NCI-H774 (cell line): ENCODE results near the gene NBPF20.
"Not testable (repeated sequence)": the region's sequence is repeated elsewhere in the genome, so short reads cannot be mapped to it uniquely, and the experiment has no call there.

Experiments used
- DNase-seq: peaks from one replicate; lab custom pipeline; 2025; lab: John Stamatoyannopoulos, UW

Gene NBPF20

DNA sequence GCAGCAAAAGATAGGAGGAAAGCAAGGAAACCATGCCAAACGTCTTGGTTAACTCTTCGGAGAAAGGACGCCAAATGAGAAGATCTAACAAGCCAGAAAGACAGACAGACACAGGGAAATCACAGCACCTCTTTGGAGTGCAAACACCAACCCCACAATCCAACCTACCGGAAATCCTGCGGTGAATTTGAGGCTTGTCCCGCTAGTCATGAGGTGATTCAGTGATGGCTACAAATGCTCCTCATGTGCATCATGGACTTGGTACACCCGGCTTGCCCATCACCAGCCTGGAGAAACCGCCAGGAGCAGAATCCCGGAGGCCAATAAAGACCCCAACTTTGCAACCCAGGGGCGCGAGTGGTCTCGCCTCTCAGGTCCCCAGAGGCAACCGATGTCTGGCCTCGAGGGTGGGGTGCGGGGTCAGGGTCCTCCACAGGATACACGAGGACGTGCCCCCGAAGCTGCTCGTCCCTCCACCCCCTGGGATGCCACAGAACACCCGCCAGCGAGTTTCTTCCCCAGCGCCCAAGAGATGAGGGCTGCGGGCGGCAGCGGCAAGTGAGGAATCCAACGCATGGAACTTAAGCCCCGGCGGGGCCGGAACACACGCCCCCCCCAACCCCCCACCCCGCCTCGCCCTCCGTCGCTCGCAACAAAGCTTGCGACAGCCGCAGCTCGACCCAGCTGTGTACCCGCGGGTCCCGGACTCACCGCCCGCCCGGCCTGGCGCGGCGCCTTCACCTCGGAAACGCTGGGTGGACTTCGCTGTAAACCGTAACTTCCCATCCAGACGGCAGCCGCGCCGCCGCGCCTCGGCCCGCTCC is 579 bp downstream of the NBPF20 start:
- DNase-seq, result not testable (repeated sequence)

- not testable (repeated sequence) for DNase-seq
Observed at GRCh38 chr1:145415149-145415548, 10.3 kb downstream of the NBPF20 start.

DNA sequence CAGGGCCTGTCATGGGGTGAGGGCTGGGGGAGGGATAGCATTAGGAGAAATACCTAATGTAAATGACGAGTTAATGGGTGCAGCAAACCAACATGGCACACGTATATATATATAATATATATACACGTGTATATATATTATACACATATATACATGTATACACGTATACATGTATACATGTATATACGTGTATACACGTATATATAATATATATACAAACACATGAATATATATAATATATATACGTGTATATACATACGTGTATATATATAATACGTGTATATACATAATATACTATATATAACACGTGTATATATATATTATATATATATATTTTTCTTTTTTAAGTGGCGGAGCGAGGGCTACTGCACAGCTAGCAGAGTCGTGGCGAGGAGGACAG is 18.1 kb downstream of the NBPF20 start:
- not testable (repeated sequence) for DNase-seq

GRCh38 chr1:145404949-145405348 is 20.5 kb downstream of the NBPF20 start:
- DNase-seq, result not testable (repeated sequence)

DNA sequence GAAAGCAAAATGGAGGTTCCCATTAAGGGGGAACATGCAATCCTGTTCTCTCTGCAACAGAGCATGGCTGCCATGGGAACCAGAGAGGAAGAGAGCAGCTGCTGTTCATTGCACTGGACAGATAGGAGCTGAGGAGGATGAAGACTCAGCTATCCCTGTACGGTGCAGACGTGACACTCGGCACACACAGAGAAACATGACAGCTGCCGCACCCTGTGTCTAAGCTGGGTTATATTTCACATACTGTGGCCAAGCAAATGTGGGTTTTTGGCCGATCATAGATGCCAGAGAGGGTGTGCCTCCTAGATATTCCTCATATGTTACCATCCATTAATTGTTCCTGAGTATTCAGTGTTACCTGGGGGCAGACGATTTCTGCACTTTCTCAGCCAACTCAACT is 24.7 kb downstream of the NBPF20 start:
- DNase-seq, result not testable (repeated sequence)
